ENCODE measurements around the gene ABCC6.
A peak's percentile ranks its signal among the peaks of the same experiment; 100 is the strongest.
"Not testable (repeated sequence)": the region's sequence is repeated elsewhere in the genome, so short reads cannot be mapped to it uniquely, and the experiment has no call there.

The ABCC6 gene

GRCh38 chr16:16158741-16159374, 64.4 kb downstream of the ABCC6 start:
- DNase-seq, result no peak

- no peak for DNase-seq
These were observed 65.1 kb downstream of the ABCC6 start for GRCh38 chr16:16158082-16158658.

GRCh38 chr16:16157166-16157565, 66.1 kb downstream of the ABCC6 start:
- DNase-seq, result no peak

DNA sequence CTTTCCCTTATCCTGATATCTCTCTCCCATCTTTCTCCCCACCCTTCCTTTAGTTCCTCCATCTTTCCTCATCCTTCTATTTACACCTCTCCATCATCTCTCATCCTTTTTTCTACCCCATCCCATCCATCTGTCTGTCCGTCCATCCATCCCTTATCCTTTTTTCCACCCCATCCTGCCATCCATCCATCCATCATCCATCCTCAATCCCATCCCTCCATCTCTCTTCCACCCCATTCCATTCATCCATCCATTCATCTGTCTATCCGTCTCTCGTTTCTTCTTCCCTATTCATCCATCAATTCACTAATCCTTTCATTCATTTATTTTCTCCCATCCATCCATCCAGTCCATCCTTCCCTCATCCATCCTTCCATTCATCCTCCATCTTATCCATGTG, 68.1 kb downstream of the ABCC6 start:
- no peak for DNase-seq

GRCh38 chr16:16154281-16154951, 68.9 kb downstream of the ABCC6 start:
- DNase-seq, result no peak

DNA sequence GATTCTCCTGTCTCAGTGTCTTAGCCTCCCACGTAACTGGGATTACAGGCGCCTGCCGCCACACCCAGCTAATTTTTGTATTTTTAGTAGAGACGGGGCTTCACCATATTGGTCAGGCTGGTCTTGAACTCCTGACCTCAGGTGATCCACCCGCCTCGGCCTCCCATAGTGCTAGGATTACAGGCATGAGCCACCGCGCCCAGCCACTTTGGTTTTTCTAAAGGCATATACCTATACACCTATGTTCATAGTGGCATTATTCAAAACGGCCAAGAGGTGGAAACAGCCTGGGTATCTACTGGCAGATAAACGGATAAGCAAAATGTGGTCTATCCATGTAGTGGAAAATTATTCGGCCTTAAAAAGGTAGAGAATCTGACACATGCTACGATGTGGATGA, 70.3 kb downstream of the ABCC6 start:
- not testable (repeated sequence) for DNase-seq

DNA sequence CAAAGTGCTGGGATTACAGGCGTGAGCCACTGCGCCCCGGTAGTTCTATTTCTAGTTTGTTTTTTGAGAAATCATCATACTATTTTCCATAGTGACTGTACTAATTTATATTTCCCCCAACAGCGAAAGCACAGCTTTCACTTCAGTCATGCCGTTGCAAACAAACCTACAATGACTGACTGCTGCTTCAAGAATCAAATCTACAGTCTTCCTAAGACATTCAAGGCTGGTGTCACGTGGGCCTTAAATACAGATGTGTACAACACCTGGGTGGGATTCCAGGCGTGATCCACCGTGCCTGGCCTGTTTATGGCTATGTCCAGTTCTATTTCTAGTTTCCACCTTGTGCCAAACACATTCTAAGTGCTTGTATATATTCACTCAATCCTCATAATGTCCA, 72.0 kb downstream of the ABCC6 start:
- DNase-seq, result no peak

- no peak for DNase-seq
These were observed 72.5 kb downstream of the ABCC6 start for GRCh38 chr16:16150878-16151152.

- DNase-seq, result no peak
These were observed 73.0 kb downstream of the ABCC6 start for GRCh38 chr16:16150117-16150877.

DNA sequence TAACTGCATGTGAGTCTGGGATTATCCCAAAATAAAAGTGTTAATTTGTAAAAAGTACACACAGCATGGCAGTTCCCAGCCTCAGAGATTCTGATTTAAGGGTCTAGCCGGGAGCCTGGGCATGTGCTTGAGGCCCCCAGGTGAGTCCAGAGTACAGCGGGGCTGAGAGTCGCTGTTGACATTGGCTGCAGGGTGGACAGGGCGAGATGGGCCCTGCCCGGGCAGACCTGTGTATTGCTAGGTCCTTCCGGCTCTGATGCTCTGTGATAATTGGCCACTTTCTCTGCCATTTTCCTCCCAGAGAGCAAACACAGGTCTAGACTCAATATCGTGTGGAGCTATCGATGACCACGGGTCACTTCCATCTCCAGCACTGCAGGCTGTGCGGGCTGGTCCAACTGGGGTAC, 73.6 kb downstream of the ABCC6 start:
- no peak for DNase-seq

DNA sequence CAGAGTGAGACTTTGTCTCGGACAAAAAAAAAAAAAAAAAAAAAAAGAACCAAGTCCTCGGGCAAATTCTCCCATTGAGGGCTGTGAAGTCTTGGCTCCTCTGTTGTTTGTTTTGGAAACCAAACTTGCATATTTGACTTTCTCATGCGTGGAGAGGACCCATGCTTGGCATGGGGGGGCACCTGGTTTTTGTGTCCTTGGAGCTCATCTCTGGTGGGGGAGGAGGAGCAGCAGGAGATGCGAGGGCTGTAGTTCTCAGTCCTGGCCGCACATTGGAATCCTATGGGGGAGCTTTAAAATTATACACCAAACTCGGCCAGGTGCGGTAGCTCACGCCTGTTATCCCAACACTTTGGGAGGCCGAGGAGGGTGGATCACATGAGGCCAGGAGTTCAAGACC, 74.5 kb downstream of the ABCC6 start:
- DNase-seq, result no peak

DNA sequence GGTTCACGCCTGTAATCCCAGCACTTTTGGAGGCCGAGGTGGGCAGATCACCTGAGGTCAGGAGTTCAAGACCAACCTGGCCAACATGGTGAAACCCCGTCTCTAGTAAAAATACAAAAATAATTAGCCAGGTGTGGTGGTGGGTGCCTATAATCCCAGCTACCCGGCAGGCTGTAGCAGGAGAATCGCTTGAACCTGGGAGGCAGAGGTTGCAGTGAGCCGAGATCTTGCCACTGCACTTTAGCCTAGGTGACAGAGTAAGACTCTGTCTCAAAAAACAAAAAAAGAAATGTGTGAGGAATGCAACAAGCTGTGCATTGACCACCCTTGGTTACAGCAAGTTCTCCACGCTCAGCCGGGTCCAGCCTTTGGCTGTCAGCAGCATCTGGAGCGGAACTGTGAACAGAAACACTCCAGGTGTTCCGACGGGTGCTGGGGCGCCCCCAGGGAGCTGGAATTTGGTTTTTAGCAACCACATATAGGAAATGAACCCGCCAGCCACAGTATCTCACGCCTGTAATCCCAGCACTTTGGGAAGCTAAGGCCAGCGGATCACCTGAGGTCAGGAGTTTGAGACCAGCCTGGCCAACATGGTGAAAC, 75.2 kb downstream of the ABCC6 start:
- DNase-seq, result not testable (repeated sequence)

DNA sequence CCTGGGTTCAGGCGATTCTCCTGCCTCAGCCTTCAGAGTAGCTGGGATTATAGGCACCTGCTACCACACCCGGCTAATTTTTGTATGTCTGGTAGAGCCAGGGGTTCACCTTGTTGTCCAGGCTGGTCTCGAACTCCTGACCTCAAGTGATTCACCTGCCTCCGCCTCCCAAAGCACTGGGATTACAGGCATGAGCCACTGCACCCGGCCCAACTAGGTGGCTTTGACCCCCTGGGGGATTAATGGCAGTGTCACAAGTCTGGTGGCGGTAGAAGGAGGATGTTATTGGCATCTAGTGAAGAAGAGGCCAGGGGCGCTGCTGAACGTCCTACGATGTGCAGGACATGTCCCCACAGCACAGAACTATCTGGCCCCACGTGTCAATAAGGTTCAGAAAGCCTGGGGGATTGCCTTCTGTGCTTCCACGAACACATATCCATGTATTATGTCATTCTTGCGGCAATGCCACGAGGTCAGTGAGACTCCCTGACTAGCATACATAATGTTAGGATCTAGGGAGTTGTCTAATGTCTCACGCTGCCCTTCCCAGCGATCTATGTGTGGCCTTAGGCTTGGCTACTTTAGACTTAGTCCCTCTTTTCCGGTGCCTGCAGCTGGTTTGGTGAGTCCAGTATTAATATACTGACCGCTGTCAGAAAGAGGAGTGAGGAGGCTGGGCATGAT, 75.8 kb downstream of the ABCC6 start:
- DNase-seq, result no peak

- DNase-seq, result no peak
These were observed 76.6 kb downstream of the ABCC6 start for GRCh38 chr16:16146380-16147315.

DNA sequence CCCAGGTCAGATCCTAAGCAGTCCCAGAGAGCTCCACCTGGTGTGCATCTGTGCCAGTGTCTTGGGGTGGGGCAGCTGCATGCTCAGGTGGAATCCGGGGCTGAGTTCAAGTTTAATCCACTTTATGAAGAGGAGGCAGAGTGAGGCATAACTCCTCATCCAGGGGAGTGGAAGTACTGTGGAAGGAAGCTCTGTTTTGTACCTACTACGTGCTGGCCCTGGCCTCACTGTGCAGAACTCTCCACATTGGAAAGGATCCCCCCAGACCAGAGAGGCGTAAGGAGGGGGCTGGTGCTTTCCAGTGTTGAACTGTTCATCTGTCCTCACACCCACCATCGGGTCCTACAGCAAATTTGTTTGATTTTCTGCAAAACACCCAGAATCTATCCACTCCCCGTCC, 78.0 kb downstream of the ABCC6 start:
- DNase-seq, result no peak

- no peak for DNase-seq
These were observed 78.9 kb downstream of the ABCC6 start for GRCh38 chr16:16144416-16144815.

DNA sequence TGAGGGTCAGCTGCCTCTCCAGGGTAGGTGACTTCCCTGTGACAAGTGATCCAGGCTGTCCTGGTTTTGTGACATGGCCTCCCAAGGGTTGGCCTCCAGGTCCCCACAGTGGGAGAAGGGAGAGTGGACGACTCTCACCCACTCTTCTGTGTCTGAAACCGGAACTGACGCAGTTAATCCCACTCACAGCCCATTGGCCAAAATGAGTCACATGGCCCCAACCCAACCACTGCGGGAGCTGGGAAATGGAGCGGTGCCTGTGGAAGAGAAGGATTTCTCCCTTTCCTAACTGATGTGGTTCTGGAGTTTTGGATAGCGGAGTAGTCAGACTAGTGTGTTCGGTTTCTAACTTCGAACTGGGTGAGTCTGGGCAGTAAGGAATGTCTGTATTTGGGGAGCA, 79.4 kb downstream of the ABCC6 start:
- DNase-seq, result no peak

- DNase-seq, result peak; percentile 23
These were observed 80.1 kb downstream of the ABCC6 start for GRCh38 chr16:16143038-16143763.

- DNase-seq, result no peak
These were observed 81.4 kb downstream of the ABCC6 start for GRCh38 chr16:16141784-16142396.

DNA sequence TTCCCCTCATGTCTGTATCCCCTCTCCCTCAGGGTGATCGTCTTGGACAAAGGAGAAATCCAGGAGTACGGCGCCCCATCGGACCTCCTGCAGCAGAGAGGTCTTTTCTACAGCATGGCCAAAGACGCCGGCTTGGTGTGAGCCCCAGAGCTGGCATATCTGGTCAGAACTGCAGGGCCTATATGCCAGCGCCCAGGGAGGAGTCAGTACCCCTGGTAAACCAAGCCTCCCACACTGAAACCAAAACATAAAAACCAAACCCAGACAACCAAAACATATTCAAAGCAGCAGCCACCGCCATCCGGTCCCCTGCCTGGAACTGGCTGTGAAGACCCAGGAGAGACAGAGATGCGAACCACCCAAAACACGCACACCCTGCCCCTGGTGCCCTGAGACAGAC, 82.2 kb downstream of the ABCC6 start:
- no peak for DNase-seq

DNA sequence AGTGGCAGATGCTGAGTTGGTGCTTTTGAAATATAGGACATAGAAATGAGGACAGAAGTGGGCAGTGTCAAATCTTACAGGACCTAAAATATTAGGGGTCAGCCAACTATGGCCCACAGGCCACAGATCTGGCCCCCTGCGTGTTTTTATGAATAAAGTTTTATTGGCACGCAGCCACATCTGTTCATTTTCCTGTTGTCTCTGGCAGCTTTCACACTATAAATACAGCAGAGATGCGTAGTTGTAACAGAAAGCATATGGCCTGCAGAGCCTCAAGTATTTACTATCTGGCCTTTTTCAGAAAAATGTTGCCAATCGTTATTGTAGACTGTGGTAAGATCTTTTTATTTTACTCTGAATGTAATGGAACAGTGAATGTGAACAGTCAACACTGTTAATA, 82.8 kb downstream of the ABCC6 start:
- DNase-seq, result no peak

Data from activated CD4-positive, alpha-beta T cell treated with anti-CD3 and anti-CD28 coated beads, Interleukin-10, Interleukin-2, amounts not matched to agents 100 ng/mL and 50 ng/mL, durations not matched to agents 16 hours and 8 hours (primary cell).